Umbilical cord (tissue), 2 donors: ENCODE data around the gene HPS4. TPM values are rescaled to one million over a fixed set of nuclear protein-coding genes. Genes with fewer than 3 reads are reported as not detected.

Experiments
- DNase-seq: peaks from one replicate; pipeline ENCODE4 v3.0.0-alpha.2; 2015; ENCODE audit warnings: low spot score
- total RNA-seq: library from RNA; depleted of rRNA; stranded (reverse); fragments of >200 nt; gene quantifications from one replicate; pipeline ENCODE4 v1.2.3, GENCODE V29; 2014; ENCODE audit warnings: low replicate concordance; ENCODE audit not compliant: insufficient read depth

The HPS4 gene
- total RNA-seq, 1 donor from 2014 or later = 39.7 TPM

DNA sequence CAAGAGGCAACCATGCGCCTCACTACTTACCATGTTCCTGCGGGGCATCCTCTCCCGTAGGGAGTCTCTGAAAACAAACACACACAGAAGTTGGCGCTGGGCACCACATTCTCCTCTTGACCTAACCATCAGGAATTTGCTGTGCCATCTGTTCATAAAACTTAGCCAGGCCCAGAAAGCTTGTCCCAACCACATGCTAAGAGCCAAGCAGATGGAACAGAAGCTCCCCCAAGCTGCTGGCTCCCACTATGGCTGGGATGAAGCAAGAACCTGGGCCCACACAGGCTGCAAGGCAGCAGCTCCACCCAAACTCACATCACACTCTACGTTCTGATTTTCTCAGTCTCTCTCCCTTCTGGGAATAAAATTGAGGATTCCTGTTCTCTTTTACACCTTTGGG lies 17.4 kb downstream of the HPS4 start:
- no peak for DNase-seq

DNA sequence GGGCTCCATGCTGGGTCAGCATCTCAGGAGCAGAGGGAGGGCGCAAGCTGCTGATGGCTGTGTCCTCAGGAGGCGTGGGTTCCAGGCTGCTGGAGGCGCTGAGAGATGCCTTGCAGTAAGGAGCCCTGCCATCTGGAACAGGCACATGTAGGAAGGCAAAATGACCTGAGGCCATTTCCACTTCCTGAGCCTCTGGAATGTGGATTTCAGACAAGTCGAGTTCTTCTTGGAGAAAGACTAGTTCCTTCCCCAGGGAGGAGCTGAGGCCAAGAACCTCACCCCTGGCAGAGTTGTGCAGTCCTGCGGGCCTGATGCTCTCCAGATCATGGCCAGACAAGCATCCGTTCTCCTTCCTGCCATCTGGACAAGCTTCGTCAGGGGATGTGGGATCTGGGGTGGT lies 19.3 kb downstream of the HPS4 start:
- no peak for DNase-seq

DNA sequence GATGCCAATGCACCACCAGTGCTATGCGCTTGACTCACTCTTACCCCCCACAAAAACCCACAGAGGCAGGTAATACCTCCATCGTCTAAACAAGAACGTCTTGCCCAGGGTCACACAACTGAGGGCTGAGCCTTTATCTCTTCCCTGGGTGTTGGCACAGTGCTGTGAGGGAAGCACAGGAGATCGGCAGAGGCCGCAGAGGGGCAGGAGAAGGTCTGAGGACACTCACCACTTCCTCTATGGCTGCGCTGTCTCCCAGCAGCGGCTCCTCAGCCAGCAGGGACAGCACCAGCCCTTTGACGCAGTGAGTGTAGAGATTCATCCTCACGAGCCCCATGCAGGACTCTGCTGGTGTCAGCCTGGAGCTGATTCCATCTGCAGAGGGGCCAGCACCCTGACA lies 19.9 kb downstream of the HPS4 start:
- no peak for DNase-seq

DNA sequence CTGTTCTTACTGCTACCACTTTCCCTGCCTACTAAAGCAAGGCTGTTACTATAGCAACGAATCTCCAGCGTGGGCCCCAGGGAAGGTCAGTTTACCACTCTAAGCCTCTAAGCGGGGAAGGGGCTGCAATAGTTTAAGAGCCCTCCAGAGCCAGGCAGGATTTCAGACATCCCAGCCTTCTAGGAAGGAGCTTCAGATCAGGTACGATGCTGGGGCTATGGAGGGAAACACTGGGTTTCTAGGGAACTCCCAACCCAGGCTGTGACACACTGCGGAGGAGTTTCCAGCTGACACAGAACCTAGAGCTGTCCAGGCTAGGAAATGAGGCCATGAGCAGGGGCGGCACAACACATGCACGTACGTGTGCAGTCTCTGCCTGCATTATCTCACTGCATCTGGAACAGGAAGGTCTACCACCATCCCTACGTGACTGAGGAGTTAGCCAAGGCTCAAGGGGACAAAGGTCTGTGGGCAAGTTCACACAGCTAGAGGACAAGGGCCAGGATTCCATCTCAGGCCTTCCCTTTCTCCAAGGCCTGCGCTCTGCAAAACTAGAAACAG lies 20.4 kb downstream of the HPS4 start:
- peak; percentile 66 for DNase-seq

DNA sequence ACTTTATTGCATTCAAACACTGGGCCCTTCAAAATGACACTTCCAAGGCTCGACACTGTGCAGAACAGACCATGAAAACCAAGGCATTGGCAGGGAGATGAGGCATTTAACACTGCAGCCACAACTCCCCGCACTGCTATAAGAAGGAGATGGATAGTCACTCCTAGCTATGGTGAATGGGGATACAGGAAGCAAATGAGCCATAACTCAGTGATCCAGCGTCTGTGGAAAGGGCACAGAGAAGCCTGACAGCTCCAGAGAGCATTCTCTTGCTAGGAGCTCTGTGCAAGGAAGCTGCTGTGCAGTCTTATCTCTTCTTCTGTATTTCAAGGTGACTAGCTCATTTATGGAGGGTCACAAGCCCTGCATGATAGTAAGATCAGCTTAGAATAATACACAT lies 20.9 kb downstream of the HPS4 start:
- no peak for DNase-seq

DNA sequence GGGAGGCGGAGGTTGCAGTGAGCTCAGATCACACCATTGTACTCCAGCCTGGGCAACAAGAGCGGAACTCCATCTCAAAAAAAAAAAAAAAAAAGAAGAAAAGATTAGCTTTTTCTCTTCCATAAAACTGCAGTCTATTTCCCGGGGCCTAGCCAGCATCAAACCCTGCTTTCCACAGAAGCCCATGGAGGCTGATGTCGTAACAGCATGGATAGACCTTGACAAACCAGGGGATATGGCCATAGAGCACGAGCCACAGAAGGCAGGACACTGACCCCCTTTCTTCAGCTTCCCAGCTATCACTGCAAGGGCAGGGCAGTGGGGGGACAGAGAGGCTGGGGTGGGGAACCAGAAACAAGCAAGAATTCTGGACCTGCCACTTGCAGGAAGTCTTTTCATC lies 21.5 kb downstream of the HPS4 start:
- DNase-seq = no peak

DNA sequence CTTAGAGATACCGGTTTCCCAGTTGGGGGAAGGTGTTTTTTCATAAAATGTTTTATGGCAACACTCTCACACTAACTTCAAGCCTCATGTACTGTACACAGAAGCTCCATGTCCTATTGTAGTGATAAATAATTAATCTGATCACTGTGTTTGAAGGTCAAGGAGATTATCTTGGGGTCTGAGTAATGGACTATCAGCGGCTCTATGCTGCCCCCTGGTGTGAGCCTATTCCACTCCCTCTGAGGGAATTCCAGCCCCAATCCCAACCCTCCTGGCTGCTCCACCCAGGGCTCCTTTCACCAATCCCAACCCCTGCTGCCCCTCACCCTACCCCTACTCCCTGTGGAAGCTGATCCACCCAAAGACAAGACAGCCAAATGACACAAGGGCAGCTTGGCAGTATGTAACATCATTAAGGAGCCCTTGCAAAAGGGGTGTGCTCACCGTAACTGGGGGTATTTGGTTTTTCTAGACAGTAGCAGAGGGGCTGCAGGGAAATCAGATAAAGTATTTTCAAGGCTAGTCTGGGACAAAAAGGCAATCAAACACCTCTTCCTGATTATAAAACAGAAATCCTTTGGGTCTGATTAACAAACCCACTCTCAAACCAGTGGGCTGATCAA lies 22.3 kb downstream of the HPS4 start:
- DNase-seq = peak; percentile 41

DNA sequence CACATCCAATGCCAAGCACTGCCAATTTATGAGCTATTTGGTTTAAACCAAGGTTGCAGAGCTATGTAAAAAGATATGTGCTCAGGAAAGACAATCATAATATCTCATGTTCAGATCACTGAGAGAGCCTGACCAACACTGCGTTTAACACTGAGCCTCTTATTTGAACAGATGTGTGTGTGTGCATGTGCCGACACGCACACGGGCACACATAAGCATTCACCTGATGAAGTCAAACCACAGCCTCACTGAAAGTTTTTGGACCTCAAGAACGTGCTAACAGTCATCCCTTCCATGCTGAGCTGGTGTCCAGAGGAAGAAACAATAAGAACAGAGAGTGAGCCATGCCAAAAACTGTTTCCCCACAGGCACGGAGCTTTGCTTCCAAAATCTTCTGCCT lies 23.4 kb downstream of the HPS4 start:
- DNase-seq = no peak

DNA sequence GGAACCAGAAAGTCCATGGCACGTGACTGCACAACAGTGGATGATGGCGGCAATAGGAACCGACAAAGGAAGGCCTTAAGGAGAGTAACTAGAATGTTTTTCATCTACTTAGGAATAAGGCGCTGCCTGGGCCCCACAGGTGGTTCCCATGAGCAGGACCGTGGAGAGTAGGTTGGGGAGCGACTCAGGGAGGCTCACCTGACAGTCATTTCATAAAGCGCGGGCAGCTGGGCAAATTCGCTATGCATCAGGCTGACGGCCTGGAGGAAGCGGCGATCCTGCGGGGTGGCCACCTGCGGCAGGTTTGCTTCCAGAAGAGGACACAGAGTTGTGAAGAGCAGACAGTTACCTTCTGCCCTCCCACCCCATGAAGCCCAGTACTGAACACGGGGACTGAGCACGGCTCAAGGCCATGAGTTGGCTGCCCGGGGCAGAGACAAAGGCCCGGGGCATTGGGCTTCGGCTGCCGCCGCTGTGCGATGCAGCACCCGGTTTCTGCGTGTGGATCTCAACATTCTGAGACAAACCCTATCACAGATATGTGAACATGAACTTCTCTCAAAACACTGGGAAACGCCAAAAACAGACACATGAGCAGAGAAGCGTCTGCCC lies 25.8 kb downstream of the HPS4 start:
- DNase-seq = no peak

DNA sequence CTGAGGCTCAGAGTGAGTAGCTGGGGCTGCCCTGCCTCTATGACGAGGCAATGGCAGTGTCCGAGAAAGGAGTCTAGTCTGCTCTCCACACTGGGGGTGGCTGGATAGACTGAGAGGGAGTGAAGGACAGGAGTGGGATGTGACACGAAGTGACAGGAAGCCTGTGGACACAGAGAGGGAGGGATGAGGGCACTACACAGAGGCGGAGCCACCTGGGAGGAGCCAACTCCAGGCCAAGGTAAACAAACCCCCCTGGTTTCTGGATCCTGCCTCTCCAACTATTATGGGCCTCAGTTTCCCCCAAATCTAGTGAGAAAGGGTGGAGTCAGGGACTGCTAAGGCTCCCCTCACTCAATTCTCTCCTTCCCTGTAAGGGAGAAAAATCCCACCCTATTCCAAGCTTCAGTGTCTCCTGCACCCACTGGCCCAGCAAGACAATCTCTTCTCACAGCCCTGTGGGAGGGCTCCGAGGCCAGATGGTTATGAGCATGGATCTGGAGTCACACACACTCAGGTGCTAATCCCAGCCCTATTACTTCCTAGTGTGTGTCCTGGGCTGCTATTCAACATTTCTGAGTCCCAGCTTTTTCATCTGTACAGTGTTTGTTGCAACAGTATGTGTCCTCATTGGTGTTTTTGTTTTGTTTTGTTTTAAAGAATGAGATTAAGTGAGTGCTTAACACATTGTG lies 29.6 kb downstream of the HPS4 start:
- DNase-seq = no peak

DNA sequence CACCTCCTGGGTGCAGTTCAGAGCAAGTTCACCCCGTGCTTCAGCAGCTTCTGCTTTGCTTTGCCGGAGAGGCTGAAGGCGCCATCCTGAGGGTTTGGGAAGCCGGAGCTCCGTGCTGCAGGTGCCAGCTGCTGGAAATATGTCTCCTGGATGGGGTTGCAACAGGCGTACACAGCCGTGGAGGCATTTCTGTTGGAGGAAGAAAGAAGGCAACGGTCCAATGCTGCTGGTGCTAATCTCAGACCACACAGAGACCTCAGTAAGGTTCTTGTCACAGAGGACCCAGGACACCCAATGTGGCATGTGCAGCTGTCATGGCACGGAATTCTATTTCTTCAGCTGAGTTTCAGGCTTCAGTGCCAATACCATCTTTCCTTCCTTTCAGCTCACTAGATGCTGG lies 30.4 kb downstream of the HPS4 start:
- DNase-seq = no peak

DNA sequence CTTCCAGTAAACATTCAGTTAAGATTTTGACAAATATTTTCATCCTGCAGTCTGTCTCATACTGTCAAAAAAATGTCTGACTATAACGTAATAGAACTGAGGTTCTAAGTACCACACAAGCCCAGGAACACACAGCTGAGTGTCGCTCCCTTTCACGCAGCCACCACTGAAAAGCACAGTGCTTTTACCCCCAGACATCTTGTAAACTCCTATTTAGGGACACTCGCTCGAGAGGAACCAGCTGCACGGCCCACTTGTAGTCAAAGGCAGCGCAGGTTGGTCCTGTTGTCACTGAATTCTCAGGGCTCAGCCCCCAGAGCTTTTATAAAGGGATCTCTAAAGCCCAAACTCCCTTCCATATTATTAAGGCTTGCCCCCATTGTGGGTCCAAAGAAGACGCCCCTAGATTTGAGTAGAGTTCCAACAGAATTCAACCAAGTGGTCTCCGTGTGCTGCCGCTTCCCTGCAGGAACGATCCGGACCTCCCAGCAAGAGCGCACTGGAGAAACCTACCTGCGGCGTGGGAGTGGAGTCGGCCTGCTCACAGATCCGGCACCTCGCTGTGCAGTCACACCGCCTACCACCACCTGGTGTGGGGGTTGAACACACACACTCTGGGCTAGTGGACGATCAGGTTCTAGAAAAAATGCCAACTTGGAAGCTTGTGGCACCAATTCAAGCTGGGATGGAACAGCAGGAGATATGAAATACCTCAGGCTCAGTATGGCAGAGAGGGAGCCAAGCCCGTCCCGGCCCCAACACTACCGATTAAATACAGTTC lies 31.2 kb downstream of the HPS4 start:
- DNase-seq = no peak

DNA sequence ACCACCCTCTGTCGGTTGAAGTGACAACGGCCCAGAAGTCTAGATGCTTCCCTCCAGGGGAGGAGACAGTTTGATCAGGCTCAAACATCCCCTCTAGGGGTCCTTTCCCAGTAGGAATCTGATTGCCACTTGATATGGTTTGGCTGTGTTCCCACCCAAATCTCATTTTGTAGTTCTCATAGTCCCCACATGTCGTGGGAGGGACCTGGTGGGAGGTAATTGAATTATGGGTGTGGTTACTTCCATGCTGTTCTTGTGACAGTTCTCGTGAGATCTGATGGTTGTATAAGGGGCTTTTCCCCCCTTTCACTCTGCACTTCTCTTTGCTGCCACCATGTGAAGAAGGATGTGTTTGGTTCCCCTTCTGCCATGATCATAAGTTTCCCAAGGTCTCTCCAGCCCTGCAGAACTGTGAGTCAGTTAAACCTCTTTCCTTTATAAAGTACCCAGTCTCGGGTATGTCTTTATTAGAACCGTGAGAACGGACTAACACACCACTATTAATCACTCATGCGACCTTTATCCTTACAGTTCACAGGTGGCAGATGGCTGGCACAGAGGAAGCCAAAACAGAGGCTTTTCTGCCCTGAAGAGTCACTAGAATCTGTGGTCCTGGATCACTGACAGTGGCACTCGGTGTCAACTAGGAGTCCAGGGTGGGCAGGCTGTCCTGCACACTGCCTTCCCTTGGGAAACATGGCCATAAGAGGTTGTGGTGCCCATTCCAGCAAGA lies 33.0 kb downstream of the HPS4 start:
- DNase-seq = no peak

DNA sequence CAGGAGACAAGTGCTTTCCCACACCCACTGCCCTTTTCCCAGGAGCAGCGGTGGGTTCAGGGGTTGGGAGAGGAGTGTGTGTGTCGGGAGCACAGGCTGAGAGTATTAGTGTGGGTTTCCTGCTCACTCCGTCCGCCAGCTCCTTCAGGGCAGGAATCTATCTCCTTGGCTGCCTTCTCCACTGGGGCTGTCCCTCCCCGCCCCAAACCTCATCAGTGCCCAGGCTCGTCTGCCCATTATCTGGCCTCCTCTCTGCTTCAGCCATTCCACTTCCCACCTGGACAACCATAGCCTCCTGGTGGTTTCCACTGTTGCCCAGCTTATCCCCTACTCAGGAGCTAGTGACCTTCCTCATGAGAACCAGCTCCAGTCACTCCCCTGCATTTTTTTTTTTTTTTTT lies 34.6 kb downstream of the HPS4 start:
- no peak for DNase-seq

DNA sequence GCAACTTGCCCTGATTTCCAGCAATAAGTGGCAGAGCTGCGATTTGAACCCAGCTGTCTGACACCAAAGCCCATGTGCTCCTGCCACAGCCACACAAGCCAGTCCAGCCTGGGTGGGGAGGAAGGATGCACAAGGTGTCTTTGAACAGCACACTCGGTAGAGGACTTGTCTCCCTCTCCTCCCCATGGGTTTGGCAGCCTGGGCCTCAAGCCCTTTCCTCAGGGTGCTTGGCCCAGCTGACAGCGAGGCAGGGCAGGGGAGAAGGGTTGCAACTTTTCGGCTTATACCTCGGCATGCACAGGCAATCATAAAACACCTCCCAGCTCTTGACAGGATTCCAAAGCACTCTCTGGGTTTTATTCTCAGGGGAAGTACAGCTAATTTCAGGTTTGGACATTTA lies 35.2 kb downstream of the HPS4 start:
- DNase-seq = no peak

DNA sequence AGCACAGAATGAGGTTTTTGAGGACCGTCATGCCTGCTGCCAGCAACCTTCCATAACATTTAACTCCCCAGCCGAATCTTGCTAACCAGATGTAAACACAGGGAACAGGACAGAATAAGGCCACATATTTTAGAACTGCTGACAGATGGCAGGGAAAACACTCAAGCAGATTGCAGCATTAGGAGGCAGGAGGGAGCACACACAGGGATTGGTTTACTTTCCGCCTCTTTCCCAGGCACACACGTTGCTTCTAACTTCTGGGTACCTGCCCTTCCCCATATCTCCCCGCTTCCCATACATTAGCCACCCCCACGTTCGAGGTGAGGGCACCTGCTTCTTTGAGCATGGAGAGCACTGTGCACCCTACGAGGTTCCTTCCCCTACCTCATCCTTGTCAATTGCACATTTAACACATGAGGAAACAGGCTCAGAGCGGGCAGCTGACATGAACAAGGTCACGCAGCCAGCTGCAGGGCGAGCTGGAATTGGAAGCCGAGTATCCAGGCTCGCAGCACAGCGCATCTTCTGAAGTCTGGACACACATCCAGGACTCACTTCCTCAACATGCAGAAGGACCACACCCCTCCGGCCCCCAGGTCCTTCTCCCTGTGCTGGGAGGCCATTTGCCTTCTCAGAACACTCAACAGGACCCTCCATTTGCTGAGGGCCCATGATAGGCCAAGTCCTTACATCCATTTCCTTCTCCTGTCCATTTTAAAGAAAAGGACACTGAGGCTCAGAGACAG lies 35.8 kb downstream of the HPS4 start:
- no peak for DNase-seq

DNA sequence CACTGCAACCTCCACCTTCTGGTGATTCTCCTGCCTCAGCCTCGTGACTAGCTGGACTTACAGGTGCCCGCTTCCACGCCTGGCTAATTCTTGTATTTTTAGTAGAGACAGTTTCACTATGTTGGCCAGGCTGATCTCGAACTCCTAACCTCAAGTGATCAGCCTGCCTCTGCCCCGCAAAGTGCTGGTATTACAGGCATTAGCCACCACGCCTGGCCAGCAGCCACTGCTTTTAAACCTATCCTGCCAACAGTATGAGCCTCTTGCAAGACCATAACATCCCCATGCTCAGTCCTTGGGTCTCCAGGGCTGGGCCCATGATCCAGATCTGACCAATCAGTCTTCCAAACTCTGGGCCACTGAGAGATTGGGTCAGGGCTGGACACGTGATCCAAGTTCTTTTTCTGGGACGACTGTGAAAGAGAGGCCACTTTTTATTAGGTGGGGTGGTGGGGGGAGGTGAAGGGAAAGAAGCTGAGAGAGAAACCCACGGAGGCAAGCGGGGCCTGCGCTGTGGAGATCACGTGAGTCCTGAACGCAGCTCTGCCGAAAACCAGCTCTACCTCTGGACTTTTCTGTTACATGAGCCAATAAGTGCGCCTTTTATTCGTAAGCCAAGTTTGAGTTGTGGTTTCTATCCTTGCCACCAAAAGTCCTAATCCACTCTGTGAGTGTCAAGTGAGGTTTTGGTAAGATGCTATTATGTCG lies 36.6 kb downstream of the HPS4 start:
- DNase-seq = no peak

DNA sequence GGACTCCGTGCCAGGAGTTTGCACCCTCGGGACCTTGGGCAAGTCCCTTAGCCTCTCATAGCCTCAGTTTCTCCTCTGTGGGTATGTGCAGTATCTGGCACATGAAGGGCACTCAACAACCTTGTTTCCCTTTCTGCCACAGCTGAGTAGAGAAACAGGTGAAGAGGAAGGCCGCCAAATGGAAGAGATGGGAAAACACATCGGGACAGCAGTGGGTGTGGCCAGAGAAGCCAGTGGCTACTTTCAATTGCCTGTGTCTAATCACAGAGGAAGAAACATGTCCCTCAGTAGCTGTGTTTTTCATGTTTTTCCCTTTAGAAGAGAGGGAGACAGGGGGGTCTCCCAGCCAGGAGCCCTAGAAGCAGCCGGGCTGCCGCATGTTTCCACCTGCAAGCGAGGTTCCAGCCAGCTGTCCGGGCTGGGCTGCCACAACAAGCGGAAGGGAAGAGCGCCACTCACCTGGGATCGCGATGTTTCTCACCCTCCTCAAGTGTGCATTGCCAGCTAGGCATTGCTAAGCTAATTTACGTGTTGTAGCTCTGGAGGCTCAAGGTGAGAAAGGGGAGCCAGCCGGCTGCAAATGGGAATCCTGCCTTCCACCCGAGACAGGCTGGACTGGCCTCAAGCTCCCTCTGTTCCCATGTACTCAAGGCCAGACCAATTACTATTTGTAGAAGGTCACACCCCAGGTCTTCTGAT lies 37.9 kb downstream of the HPS4 start:
- no peak for DNase-seq

DNA sequence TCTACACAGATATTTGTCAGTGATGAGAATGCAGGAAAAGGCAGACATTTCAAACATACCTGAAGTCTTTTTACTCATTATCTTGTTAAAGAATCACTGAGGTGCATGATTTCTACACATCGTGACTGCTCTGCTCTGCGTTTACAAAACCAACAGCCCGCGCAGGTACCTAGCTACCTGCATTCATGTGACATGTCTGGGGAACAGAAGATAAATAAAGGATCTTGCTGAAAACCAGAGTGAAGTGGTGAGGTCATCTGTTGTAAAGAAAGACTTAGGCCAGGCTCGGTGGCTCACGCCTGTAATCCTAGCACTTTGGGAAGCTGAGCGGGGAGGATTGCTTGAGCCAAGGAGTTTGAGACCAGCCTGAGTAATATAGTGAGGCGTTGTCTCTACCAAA lies 38.8 kb downstream of the HPS4 start:
- DNase-seq = peak; percentile 42
